HG03025 (cell line): ENCODE data around the gene ZNF385B.
"Not testable (repeated sequence)": the region's sequence is repeated elsewhere in the genome, so short reads cannot be mapped to it uniquely, and the experiment has no call there.

Source experiments
- ATAC-seq: cut with Tn5 transposase; IDR thresholded peaks from one replicate; pipeline ENCODE4 v1.9.1; 2021; ENCODE audit warnings: mild to moderate bottlenecking, moderate library complexity; ENCODE audit not compliant: unreplicated experiment, low FRiP score

Gene ZNF385B

GRCh38 chr2:179646173-179646769 lies 215.1 kb downstream of the ZNF385B start:
- no peak for ATAC-seq

- no peak for ATAC-seq
Observed at GRCh38 chr2:179645047-179645446, 216.4 kb downstream of the ZNF385B start.

- ATAC-seq: no peak
Observed at GRCh38 chr2:179642462-179642861, 218.9 kb downstream of the ZNF385B start.

GRCh38 chr2:179636995-179637394 lies 224.4 kb downstream of the ZNF385B start:
- no peak for ATAC-seq

GRCh38 chr2:179636100-179636980 lies 225.1 kb downstream of the ZNF385B start:
- no peak for ATAC-seq

GRCh38 chr2:179631769-179632385 lies 229.5 kb downstream of the ZNF385B start:
- not testable (repeated sequence) for ATAC-seq

- not testable (repeated sequence) for ATAC-seq
Observed at GRCh38 chr2:179629776-179630175, 231.6 kb downstream of the ZNF385B start.

- ATAC-seq: no peak
Observed at GRCh38 chr2:179626261-179626660, 235.2 kb downstream of the ZNF385B start.

GRCh38 chr2:179622635-179623300 lies 238.6 kb downstream of the ZNF385B start:
- no peak for ATAC-seq

GRCh38 chr2:179622112-179622511 lies 239.3 kb downstream of the ZNF385B start:
- no peak for ATAC-seq

GRCh38 chr2:179619947-179620467 lies 241.4 kb downstream of the ZNF385B start:
- ATAC-seq: no peak

GRCh38 chr2:179614121-179614520 lies 247.3 kb downstream of the ZNF385B start:
- no peak for ATAC-seq

GRCh38 chr2:179613701-179614100 lies 247.7 kb downstream of the ZNF385B start:
- no peak for ATAC-seq

- no peak for ATAC-seq
Observed at GRCh38 chr2:179613299-179613651, 248.1 kb downstream of the ZNF385B start.

GRCh38 chr2:179612591-179613298 lies 248.7 kb downstream of the ZNF385B start:
- no peak for ATAC-seq

GRCh38 chr2:179612108-179612507 lies 249.3 kb downstream of the ZNF385B start:
- no peak for ATAC-seq

- no peak for ATAC-seq
Observed at GRCh38 chr2:179606141-179606540, 255.3 kb downstream of the ZNF385B start.

- ATAC-seq: no peak
Observed at GRCh38 chr2:179605341-179605740, 256.1 kb downstream of the ZNF385B start.

- ATAC-seq: no peak
Observed at GRCh38 chr2:179604598-179604997, 256.8 kb downstream of the ZNF385B start.

- ATAC-seq: no peak
Observed at GRCh38 chr2:179602452-179602851, 259.0 kb downstream of the ZNF385B start.
